Right lobe of liver (tissue), 6 donors: ENCODE results near the gene GATA2. TPM values are rescaled to one million over a fixed set of nuclear protein-coding genes. Genes with fewer than 3 reads are reported as not detected.

Experiments
- ATAC-seq, 4 donors: fragments of 200-7000 bp; cut with Tn5 transposase; one replicate each; pipeline ENCODE4 v1.9.1; 2020; ENCODE audit warnings: mild to moderate bottlenecking in 4 of 4, moderate library complexity in 4 of 4
- DNase-seq, 3 donors: peaks; one replicate each; pipeline ENCODE4 v3.0.0-alpha.2; 2020
- H3K27ac ChIP-seq, 3 donors: fragments of 200-600 bp; one replicate each; pipeline ENCODE4 v1.8.0; 2022
- H3K27me3 ChIP-seq, 2 donors: fragments of 200-600 bp; one replicate each; pipeline ENCODE4 v1.8.0; 2022
- H3K36me3 ChIP-seq, 4 donors: fragments of 200-600 bp; sonication (generic) in 1 of 4; one replicate each; pipeline versions ENCODE4 v1.5.1 to v1.8.0; 2017 to 2022; ENCODE audit warnings: control low read depth in 1 of 4
- H3K4me1 ChIP-seq, 4 donors: fragments of 200-600 bp; sonication (generic) in 1 of 4; one replicate each; pipeline versions ENCODE4 v1.5.1 to v1.8.0; 2017 to 2022; ENCODE audit warnings: control low read depth in 1 of 4
- H3K4me3 ChIP-seq, 3 donors: fragments of 200-600 bp; one replicate each; pipeline ENCODE4 v1.8.0; 2022
- H3K9me3 ChIP-seq, 4 donors: fragments of 200-600 bp; sonication (generic) in 1 of 4; one replicate each; pipeline versions ENCODE4 v1.5.1 to v1.8.0; 2017 to 2022; ENCODE audit warnings: control low read depth in 1 of 4
- POLR2A ChIP-seq: fragments of 450-650 bp; IDR thresholded peaks from one replicate; pipeline ENCODE4 v1.6.1; 2017; ENCODE audit warnings: antibody characterized with exemption, mild to moderate bottlenecking
- WGBS: methylation state at CpG from one replicate; pipeline ENCODE4 v1.1.6; 2018; ENCODE audit warnings: low coverage, low lambda C conversion rate; ENCODE audit not compliant: insufficient coverage; ENCODE audit errors: missing lambda C conversion rate; 5-methylcytosine and 5-hydroxymethylcytosine counted together
- intact Hi-C, 2 donors: fragments of 100-400 bp; cut with DNase I; formaldehyde crosslinking; loops; one replicate each; pipeline versions ENCODE4 v1.11.2 to v1.14.1; 2022
- total RNA-seq, 6 experiments: library from RNA; depleted of rRNA in 2 of 6; stranded (reverse); fragments of >200 nt in 2 of 6; fragmentation: NEBNext Ultra II Directional in 3 of 6; extraction: Animal tissue kit (Norgen Biotek cat#: 25700) in 3 of 6; gene quantifications; one replicate each; pipeline versions ENCODE4 v1.1.0 to v1.2.4, GENCODE V29; 2016 to 2023
- TF ChIP-seq, protein P1 (sequence below), 4 donors: fragments of 200-600 bp in 3 of 4; fragments of 450-650 bp in 1 of 4; IDR thresholded peaks; one replicate each; pipeline versions ENCODE4 v1.5.1 to v1.8.0; 2016 to 2022; ENCODE audit warnings: antibody characterized with exemption in 4 of 4, mild to moderate bottlenecking in 2 of 4
- donor health status: DM: no; HTN: yes; CAD: no.
- donor health status: DM: no; HTN: no; CAD: no.
- donor health status: DM: no; HTN: no; CAD: no.
- donor health status: DM: no; HTN: yes; CAD: no.
- donor health status: DM: no; HTN: yes; CAD: no.

The GATA2 gene
- total RNA-seq, 6 experiments from 2014 or later, result 0.60 to 1.3 (median 0.76) TPM

DNA sequence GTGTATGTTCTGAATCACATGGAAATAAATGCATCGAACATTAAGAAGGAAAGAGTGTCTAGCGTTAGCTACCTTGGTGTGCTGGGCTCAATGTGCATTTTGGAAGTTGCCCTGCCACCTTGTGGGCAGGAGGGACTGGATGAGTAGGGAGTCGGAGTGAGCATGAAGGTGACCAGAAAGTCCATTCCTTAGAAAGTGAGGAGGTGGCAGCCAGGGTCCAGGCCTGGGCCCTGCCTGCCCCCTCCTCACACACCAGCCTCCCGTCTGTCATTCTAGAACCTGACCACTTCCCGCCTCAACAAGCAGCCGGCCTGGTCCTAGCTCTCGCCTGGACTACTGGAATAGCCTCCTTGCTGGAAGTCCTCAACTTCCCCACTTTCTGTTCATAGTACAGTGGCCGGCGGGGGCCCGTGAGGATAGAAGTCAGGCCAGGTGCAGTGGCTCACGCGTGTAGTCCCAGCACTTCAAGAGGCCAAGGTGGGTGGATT lies 10.2 kb upstream of the GATA2 start:
- no peaks in the 10 kb centered on the region for H3K4me1 ChIP-seq
- H3K27me3 ChIP-seq, result peaks cover 0 to 2% of the 10 kb centered on the region in 2 donors
- no peaks in the 10 kb centered on the region for H3K9me3 ChIP-seq
- 77% methylated on average over 7 of the region's 12 CpGs for WGBS
- no peak overlapping the region for H3K4me3 ChIP-seq
- TF ChIP-seq, protein P1, sequence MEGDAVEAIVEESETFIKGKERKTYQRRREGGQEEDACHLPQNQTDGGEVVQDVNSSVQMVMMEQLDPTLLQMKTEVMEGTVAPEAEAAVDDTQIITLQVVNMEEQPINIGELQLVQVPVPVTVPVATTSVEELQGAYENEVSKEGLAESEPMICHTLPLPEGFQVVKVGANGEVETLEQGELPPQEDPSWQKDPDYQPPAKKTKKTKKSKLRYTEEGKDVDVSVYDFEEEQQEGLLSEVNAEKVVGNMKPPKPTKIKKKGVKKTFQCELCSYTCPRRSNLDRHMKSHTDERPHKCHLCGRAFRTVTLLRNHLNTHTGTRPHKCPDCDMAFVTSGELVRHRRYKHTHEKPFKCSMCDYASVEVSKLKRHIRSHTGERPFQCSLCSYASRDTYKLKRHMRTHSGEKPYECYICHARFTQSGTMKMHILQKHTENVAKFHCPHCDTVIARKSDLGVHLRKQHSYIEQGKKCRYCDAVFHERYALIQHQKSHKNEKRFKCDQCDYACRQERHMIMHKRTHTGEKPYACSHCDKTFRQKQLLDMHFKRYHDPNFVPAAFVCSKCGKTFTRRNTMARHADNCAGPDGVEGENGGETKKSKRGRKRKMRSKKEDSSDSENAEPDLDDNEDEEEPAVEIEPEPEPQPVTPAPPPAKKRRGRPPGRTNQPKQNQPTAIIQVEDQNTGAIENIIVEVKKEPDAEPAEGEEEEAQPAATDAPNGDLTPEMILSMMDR (IDR thresholded peaks at IDR 0.05), result peak in 3 of 4 donors; percentile 11 to 38 (median 23)
- TF ChIP-seq POLR2A, result no peak
- DNase-seq (peak in 1 of 3 donors; percentile 45), ATAC-seq (peak; percentile 39 to 61 (median 48))
- H3K27ac ChIP-seq, result no peak overlapping the region
- no peaks in the 10 kb centered on the region for H3K36me3 ChIP-seq
- intact Hi-C loops, result no loop called here

- TF ChIP-seq, protein P1 (IDR thresholded peaks at IDR 0.05), result no peak
- TF ChIP-seq POLR2A, result no peak
- Histone ChIP-seq H3K4me3 (no peak overlapping the region), H3K27ac (no peak overlapping the region), H3K9me3 (no peaks in the 10 kb centered on the region), H3K27me3 (peaks cover 0 to 2% of the 10 kb centered on the region in 2 donors), H3K36me3 (no peaks in the 10 kb centered on the region), H3K4me1 (no peaks in the 10 kb centered on the region)
- no peak for ATAC-seq
- DNase-seq, result peak in 1 of 3 donors; percentile 31
- WGBS, result 100% methylated on average over 2 of the region's 5 CpGs
- intact Hi-C loops, result no loop called here
Measured at GRCh38 chr3:128502712-128503111, 9.7 kb upstream of the GATA2 start.

DNA sequence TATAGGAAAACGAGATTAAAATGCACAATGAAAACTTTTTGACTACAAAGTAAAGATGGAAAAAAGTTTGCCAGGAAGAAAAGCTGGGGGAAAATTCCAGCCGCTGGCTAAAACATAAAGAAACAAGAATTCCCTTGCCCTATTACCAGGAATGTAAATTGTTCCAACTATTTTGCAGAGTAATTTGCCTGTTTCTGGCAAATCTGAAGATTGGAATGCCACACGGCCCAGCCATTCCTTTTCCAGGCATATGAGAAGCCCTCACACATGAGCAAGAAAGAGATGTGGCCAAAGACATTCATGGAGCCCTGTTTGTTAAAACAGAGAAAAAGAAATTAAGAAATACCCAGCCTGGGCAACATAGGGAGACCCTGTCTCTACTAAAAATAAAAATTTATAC lies 8.4 kb upstream of the GATA2 start:
- no peak overlapping the region for H3K27ac ChIP-seq
- intact Hi-C loops, result no loop called here
- peaks cover 0 to 11% (median 5%) of the 10 kb centered on the region in 4 donors for H3K4me1 ChIP-seq

DNA sequence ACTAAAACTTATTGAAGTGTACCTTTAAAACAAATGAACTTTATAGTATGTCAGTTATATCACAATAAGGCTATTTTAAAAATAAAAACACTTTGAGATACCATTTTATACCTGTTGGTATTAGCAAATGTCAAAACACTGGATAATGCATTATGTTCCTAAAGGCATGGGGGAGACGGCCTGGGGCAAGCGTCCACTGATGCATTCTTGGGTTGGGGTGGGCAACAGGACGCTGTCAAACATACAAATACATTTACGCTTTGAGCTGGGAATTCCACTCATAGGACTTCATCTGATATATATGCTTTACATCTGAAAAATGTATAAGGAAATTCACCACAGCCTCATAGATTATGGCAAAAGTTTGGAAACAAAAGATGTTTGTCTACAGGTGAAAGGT lies 7.6 kb upstream of the GATA2 start:
- no peak overlapping the region for H3K4me3 ChIP-seq
- H3K36me3 ChIP-seq, result no peaks in the 10 kb centered on the region
- intact Hi-C loops, result no loop called here
- no peaks in the 10 kb centered on the region for H3K9me3 ChIP-seq
- H3K4me1 ChIP-seq, result peaks cover 0 to 12% (median 5%) of the 10 kb centered on the region in 4 donors
- H3K27ac ChIP-seq, result no peak overlapping the region
- ATAC-seq (no peak), DNase-seq (peak in 1 of 3 donors; percentile 3)
- H3K27me3 ChIP-seq, result peaks cover 0 to 18% of the 10 kb centered on the region in 2 donors
- 77% methylated on average over 4 of the region's 4 CpGs for WGBS
- no peak for TF ChIP-seq POLR2A
- TF ChIP-seq, protein P1 (IDR thresholded peaks at IDR 0.05), result no peak

More for the DNA sequence above, 8.4 kb upstream of the GATA2 start:
- Histone ChIP-seq H3K27me3 (peaks cover 0 to 14% of the 10 kb centered on the region in 2 donors), H3K9me3 (no peaks in the 10 kb centered on the region), H3K4me3 (no peak overlapping the region), H3K36me3 (no peaks in the 10 kb centered on the region)
- TF ChIP-seq POLR2A, result no peak
- TF ChIP-seq, protein P1 (IDR thresholded peaks at IDR 0.05), result no peak
- ATAC-seq (no peak), DNase-seq (no peak)
- 68% methylated on average over 3 of the region's 3 CpGs for WGBS
